HG03196 (cell line): Measurements from ENCODE around the gene POU2AF1.
"Not testable (repeated sequence)": the region's sequence is repeated elsewhere in the genome, so short reads cannot be mapped to it uniquely, and the experiment has no call there.

Experiments used
- ATAC-seq: cut with Tn5 transposase; IDR thresholded peaks from one replicate; pipeline ENCODE4 v1.9.1; 2021; ENCODE audit not compliant: unreplicated experiment

POU2AF1 gene

DNA sequence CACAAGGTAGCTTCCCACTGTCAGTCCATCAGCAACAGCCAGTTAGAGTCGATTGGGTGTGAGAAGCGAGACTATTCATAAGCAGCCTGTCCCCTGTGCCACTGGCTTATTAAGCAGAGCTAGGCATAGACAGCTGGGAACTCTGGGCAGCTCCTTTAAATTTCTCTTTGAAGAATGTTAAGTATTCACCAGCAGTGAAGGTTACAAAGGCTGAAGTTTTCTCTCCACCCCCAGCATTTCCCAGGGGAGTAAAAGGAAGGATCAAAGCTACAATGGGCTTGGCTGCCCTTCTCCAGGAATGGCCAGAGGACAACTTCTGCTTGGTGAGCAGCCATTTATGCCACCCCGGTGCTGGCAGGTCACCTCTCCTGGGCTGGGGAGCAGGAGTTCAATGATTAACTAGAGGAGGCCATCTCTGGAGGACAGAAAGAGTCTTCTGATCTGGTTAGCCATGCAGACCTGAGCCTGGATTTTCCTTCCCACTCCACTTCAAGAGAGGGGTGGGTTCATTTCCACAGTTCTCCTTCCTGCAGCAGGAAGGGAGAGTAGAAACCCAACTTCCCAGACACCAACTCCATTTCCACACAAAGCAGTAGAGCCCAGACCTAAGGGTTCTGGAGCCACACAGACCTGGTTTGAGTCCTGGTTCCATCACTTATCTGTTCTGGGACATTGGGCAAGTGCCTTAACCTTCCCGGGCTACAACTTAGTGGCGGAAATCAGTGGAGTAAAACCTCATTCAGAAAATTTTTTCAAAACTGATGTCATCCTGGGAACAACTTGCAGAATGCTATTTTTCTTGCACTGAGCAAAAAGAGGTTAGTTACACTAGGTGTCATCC, 58.1 kb downstream of the POU2AF1 start:
- ATAC-seq: no peak

GRCh38 chr11:111320199-111320598, 58.9 kb downstream of the POU2AF1 start:
- not testable (repeated sequence) for ATAC-seq

DNA sequence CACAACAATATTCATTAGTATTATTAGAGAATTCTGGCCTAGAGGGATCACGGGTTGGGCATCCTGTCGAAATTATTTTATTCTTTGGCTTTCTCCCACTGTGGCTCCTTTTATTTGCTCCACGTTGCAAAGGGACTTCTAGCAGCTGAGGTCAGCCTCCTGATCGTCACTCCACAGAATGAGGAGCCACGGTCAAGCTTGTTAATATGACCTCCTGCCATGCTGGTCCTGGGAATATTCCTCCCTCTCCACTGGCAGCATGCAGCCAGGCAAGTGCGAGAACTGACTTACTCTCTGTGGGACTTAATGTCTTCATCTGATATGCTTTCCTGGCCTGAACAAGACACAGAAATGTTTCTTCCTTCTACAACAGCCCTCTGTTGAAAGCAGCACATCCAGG, 59.8 kb downstream of the POU2AF1 start:
- no peak for ATAC-seq

DNA sequence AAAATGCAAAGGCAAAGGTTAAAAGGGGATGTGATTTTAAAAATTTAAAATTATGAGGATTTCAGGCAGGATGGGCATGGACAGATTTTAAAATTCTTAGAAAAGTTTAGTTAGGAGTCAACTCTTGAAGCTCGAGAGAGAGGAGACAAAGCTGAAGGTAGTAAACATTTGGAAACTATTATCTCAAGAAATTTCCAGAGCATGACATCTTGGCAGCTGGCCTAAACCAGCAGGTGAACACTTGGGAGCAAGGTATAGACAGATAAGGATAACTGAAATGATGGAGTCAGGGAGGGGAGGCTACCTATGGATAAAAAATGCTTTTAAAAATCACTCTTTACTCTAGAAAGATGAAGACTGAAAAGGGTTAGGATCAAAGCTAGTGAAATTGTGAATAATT, 67.0 kb downstream of the POU2AF1 start:
- no peak for ATAC-seq

- no peak for ATAC-seq
Observed at GRCh38 chr11:111310723-111311122, 68.4 kb downstream of the POU2AF1 start.

- no peak for ATAC-seq
Observed at GRCh38 chr11:111310088-111310487, 69.0 kb downstream of the POU2AF1 start.

DNA sequence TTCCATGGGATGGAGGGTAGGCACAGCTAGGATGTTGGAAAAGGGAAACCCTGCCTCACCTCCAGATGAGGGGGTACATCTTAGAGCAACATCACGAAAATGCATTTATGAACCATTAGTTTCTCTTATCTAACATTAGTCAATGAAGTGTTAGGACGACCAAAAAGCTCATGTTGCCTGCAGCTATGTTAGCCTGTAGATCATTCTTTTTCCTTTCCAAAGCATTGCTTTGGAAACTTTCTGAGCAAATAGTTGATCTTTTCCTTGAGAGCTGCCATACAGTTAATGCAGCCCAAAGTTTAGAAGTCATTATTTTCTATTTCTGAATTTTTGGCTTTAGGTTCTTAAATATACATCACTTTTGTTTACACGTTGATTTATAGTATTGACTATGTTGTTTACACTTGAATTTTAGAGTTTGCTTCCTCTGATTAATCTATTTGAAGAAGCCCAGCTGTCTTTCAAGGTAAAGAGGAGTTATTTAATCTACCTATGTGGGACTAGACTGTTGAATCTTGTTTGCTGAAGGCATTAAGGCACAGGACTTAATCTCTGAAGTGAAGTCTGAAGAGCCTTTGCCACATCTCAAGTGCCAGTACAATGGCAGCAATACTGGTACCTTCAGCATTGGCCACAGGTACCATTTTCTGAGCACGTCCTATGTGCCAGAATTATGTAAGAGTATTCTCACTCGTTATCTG, 69.7 kb downstream of the POU2AF1 start:
- no peak for ATAC-seq

- ATAC-seq: no peak
Observed at GRCh38 chr11:111308140-111308539, 70.9 kb downstream of the POU2AF1 start.

- ATAC-seq: no peak
Observed at GRCh38 chr11:111307472-111308108, 71.5 kb downstream of the POU2AF1 start.

DNA sequence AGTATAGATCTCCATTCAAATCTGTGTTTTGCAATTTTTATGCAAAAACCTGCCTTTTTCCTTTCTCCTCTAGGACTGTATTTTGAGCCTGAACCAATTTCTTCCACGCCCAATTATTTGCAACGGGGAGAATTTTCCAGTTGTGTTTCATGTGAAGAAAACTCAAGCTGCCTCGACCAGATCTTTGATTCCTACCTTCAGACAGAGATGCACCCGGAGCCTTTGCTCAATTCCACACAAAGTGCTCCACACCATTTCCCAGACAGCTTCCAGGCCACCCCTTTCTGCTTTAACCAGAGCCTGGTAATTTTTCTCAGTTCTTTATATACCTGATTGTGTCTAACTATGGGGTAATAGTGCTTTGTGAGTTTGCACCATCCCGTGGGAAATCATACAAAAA, 72.8 kb downstream of the POU2AF1 start:
- ATAC-seq: no peak

DNA sequence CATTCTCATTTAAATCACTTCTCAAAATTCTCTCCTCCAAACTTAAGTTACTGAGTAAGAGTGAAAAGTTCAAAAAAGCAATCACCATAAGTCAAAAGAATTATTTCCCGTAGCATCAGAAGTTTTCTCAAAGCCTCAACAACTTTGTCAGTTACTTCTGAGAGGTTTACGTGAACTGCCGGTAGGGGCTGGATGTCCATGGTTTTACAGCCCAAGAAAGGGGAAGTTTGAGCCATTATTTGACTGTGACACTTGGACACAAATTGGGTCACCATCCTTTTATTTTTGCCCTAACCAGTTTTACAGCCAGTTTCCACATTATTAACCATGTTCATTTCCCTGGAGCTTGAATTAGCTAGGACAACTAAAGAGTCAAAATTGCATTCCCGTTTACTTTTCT, 73.2 kb downstream of the POU2AF1 start:
- no peak for ATAC-seq

DNA sequence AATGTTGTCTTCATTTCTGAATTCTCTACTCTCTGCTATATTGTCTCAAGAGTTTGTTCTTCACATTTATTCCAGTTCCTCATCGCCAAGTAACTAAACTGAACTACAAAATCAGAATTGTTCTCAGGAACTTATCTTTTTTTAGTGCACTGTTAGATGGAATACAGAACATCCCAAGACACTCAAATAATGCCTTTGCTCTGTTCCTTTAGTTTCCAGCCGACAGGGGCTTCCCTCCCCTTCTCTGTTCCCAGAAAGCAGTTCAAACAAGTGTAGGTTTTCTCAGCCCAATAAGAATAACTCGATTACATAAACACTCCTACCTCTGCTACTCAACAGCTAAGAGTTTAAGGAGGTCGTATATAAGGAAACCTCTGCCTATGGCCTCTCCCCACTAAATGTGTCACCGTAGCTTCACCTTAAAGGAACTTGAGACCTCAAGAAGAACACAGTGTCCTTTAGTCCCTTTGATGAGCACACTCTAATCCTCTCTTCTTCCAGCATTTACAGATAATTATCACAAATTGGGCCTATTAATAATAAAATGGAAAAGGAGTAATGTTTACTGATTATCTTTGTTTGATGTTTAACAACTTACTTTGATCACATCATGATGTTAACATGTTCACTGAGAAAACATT, 73.8 kb downstream of the POU2AF1 start:
- ATAC-seq: no peak

- no peak for ATAC-seq
Observed at GRCh38 chr11:111303461-111303860, 75.6 kb downstream of the POU2AF1 start.

- no peak for ATAC-seq
Observed at GRCh38 chr11:111302298-111302697, 76.8 kb downstream of the POU2AF1 start.
